ENCODE measurements around the gene RPS19BP1. TPM values are rescaled to one million over a fixed set of nuclear protein-coding genes. Genes with fewer than 3 reads are reported as not detected.
"Not testable (repeated sequence)": the region's sequence is repeated elsewhere in the genome, so short reads cannot be mapped to it uniquely, and the experiment has no call there.

The RPS19BP1 gene
- total and polyA plus RNA-seq, 8 donors: 36.9 to 684 (median 155) TPM

DNA sequence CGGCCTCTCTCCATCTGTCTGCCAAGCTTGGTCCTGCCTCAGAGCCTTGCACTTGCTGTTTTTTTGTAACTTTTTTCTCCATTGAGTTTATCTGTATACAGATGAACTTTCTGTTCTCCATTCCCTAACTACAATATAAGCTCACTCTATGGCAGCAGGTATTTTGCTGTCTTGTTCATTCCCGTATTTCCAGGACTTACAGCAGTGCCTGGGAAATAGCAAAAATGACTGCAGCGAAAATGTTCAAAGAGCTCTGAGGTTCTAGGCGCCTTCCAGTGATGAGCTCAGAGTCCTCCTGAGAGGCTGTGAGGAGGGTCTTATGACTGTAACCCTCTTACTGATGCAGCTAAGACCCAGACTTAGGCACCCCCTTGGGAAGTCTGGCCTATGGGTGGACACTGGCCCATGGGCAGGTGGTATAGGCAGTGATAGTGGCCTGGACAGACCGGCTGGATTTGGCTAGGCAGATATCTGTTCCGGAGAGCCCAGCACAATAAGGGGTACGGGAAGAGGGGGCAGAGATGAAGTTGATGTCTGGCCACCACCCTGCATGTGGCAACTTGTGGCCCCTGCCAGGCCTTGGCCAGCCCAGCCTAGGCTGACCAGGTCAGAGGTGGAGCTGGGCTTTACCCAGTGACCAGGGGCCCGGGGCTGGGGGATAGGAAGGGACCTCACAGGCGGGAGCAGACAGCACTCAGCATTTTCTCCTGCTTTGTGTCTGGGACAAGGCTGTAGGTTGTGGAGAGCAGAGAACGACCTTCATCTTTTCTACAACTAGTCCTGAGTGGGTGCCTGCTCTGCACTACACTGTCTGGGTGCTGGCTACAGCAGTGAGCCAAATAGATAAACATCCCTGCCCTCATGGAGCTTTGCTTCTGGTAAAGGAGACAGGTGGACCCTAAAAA lies 7.5 kb downstream of the RPS19BP1 start:
- WGBS, 5 donors: 70 to 75% (median 73%) methylated on average over 9 to 10 of the region's 10 CpGs
- Histone ChIP-seq H3K9me3 (no peaks in the 10 kb centered on the region), H3K36me3 (peaks cover 44 to 76% (median 73%) of the 10 kb centered on the region in 4 donors), H3K4me1 (peaks cover 61 to 88% (median 86%) of the 10 kb centered on the region in 4 donors), H3K27me3 (no peaks in the 10 kb centered on the region), H3K4me3 (peak overlapping the region in 2 of 4 donors; percentile 95 to 99), H3K27ac (peak overlapping the region; percentile 3 to 99 (median 41))
- intact Hi-C loops (cut with DNase I; ENCODE audit: low total_unique reads): no loop called here
- TF ChIP-seq POLR2AphosphoS5 (IDR thresholded peaks at IDR 0.05): no peak
- no peak for TF ChIP-seq EP300 (IDR thresholded peaks at IDR 0.05)
- no peak for TF ChIP-seq POLR2A (IDR thresholded peaks at IDR 0.05)
- no peak for TF ChIP-seq CTCF (IDR thresholded peaks at IDR 0.05)
- no peak for DNase-seq

- no peak for TF ChIP-seq EP300 (IDR thresholded peaks at IDR 0.05)
- no peak for TF ChIP-seq POLR2A (IDR thresholded peaks at IDR 0.05)
- no peak for DNase-seq
- Histone ChIP-seq H3K36me3 (peaks cover 43 to 69% (median 66%) of the 10 kb centered on the region in 4 donors), H3K4me1 (peaks cover 55 to 84% (median 82%) of the 10 kb centered on the region in 4 donors), H3K4me3 (peak overlapping the region in 2 of 4 donors; percentile 95 to 99), H3K27me3 (no peaks in the 10 kb centered on the region), H3K27ac (peak overlapping the region in 4 of 5 donors; percentile 28 to 100 (median 70)), H3K9me3 (no peaks in the 10 kb centered on the region)
- intact Hi-C loops (cut with DNase I; ENCODE audit: low total_unique reads): no loop called here
- 54 to 65% (median 58%) methylated on average over 10 to 13 of the region's 13 CpGs for WGBS, 5 donors
These were observed 8.3 kb downstream of the RPS19BP1 start for GRCh38 chr22:39524089-39524752.

DNA sequence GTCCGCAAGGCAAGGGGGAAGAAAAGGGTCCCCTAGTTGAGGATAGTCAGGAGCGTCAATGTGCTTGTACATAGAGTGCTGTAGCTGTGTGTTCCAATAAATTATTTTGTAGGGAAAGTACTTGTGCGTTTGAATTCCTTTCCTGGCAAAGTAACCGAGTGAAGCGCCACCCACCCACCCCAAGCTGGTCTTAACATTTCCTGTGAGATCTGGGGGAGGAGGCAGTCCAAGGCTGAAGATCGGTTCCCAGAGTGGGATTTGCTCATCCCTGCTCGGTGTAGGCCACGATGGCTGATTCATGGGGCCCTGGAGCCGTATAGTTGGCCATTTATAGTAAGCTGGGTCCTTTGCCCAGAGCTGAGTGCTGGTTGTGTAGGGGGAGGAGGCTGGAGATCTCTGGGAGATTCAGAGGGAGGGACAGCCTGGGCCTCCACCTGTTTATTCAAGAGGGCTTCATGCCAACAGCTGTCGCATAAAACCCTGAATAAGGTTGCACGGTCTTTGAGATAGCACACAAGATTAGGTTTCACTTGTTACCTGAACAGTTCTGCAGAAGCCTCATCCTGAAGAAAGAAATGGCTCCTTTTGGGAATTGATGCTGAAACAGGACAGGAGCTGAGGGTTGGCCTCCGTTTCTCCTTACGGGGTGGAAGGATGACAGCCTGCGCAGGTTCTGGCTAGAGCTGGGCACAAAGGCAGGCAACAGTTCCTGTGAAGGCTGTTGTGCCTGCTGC lies 9.8 kb downstream of the RPS19BP1 start:
- 4 to 11% (median 6%) methylated on average over 13 to 14 of the region's 14 CpGs for WGBS, 5 donors
- H3K27me3 ChIP-seq: no peaks in the 10 kb centered on the region
- peak overlapping the region; percentile 95 to 100 (median 98) for H3K4me3 ChIP-seq
- H3K4me1 ChIP-seq: peaks cover 46 to 82% (median 79%) of the 10 kb centered on the region in 4 donors
- intact Hi-C loops (cut with DNase I; ENCODE audit: low total_unique reads): no loop called here
- peak; percentile 56 to 73 for DNase-seq
- peak overlapping the region; percentile 48 to 100 (median 99) for H3K27ac ChIP-seq
- peaks cover 37 to 55% (median 53%) of the 10 kb centered on the region in 4 donors for H3K36me3 ChIP-seq
- TF ChIP-seq CTCF (IDR thresholded peaks at IDR 0.05) (no peak), EP300 (IDR thresholded peaks at IDR 0.05) (no peak), POLR2AphosphoS5 (IDR thresholded peaks at IDR 0.05) (peak in 2 of 3 donors; percentile 9 to 20), POLR2A (IDR thresholded peaks at IDR 0.05) (no peak)
- H3K9me3 ChIP-seq: no peaks in the 10 kb centered on the region

GRCh38 chr22:39522091-39522490 lies 10.5 kb downstream of the RPS19BP1 start:
- H3K27me3 ChIP-seq; intact Hi-C loops (cut with DNase I; ENCODE audit: low total_unique reads); H3K9me3 ChIP-seq; DNase-seq: not testable (repeated sequence)
- peak overlapping the region; percentile 95 to 100 (median 98) for H3K4me3 ChIP-seq
- H3K4me1 ChIP-seq: peaks cover 41 to 77% (median 73%) of the 10 kb centered on the region in 4 donors
- peak overlapping the region in 4 of 5 donors; percentile 98 to 100 (median 99) for H3K27ac ChIP-seq
- 2 to 12% (median 8%) methylated on average over 3 to 5 of the region's 5 CpGs for WGBS, 5 donors
- H3K36me3 ChIP-seq: peaks cover 37 to 56% (median 51%) of the 10 kb centered on the region in 4 donors

- peak overlapping the region; percentile 98 to 100 (median 99) for H3K27ac ChIP-seq
These were observed 11.3 kb downstream of the RPS19BP1 start for GRCh38 chr22:39521106-39521885.

More at GRCh38 chr22:39521106-39521885, 11.3 kb downstream of the RPS19BP1 start:
- H3K36me3 ChIP-seq: peaks cover 37 to 64% (median 58%) of the 10 kb centered on the region in 4 donors
- H3K27me3 ChIP-seq; intact Hi-C loops (cut with DNase I; ENCODE audit: low total_unique reads); DNase-seq; H3K9me3 ChIP-seq: not testable (repeated sequence)
- 1 to 2% (median 1%) methylated on average over 25 to 28 of the region's 28 CpGs for WGBS, 5 donors
- H3K4me1 ChIP-seq: peaks cover 41 to 70% (median 66%) of the 10 kb centered on the region in 4 donors
- H3K4me3 ChIP-seq: peak overlapping the region; percentile 95 to 100 (median 98)
